ENCODE data around the gene PDZK1IP1.
A peak's percentile ranks its signal among the peaks of the same experiment; 100 is the strongest.

Gene PDZK1IP1

DNA sequence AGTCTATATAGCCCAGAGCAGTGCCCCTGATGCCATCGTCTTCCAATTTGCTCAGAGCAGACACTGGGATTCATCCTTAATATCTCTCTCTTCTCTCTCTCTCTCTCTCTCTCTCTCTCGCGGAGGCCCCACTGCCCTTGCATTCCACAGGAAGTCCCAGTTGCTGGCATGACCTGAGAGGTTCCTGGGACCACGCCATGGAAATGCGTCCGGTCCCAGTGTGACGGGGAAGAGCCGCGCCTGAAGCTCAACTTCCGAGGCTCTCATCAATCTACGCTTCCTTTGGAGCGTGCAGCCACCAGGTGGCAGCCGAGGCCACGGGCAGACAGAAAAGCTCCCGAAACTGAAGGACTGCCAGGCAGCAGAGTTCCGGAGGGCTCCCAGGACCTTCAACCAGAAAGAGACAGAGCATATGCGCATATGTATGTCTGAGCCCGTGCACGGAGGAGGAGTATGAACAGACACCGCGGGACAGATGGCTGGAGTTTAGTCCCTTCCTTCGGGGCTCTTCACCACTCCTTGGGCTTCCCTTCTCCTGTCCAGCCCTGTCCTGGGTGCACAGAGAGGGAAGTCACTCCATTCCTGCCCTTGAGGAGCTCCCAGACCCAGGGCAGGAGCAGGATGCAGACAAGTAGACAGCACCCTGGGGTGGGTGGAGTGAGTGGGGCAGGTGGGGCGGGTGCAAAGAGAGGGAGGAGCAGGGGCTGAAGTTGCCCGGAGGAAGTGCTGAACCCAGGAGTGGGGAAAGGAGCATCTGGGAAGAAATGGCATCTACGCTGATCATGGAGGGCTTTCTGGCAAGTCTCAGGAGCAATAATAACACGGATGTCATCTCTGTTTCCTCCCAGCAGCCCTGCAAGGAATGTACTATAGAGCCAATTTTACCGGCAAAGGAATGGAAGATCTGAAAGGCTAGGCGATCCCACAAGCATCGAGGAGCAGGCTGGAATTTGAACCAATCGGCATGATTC is 10.5 kb downstream of the PDZK1IP1 start:
- Histone ChIP-seq H3K9me3 (ENCODE audit: control insufficient read depth, low read length) (no peaks in the 10 kb centered on the region), H3K4me1 (no peaks in the 10 kb centered on the region), H3K4me3 (ENCODE audit: low read depth, low read length) (peak overlapping the region; percentile 40), H3K9ac (no peak overlapping the region), H2AFZ (peak overlapping the region; percentile 81), H3K27ac (no peak overlapping the region), H3K27me3 (ENCODE audit: control insufficient read depth, insufficient read depth, low read length) (no peaks in the 10 kb centered on the region), H3K79me2 (no peaks in the 10 kb centered on the region), H3K36me3 (ENCODE audit: control insufficient read depth, insufficient read depth, low read length) (no peaks in the 10 kb centered on the region), H3K4me2 (ENCODE audit: low read length) (peak overlapping the region; percentile 71)
- TF ChIP-seq, protein P1, sequence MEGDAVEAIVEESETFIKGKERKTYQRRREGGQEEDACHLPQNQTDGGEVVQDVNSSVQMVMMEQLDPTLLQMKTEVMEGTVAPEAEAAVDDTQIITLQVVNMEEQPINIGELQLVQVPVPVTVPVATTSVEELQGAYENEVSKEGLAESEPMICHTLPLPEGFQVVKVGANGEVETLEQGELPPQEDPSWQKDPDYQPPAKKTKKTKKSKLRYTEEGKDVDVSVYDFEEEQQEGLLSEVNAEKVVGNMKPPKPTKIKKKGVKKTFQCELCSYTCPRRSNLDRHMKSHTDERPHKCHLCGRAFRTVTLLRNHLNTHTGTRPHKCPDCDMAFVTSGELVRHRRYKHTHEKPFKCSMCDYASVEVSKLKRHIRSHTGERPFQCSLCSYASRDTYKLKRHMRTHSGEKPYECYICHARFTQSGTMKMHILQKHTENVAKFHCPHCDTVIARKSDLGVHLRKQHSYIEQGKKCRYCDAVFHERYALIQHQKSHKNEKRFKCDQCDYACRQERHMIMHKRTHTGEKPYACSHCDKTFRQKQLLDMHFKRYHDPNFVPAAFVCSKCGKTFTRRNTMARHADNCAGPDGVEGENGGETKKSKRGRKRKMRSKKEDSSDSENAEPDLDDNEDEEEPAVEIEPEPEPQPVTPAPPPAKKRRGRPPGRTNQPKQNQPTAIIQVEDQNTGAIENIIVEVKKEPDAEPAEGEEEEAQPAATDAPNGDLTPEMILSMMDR (IDR thresholded peaks at IDR 0.05) = peak; percentile 72

DNA sequence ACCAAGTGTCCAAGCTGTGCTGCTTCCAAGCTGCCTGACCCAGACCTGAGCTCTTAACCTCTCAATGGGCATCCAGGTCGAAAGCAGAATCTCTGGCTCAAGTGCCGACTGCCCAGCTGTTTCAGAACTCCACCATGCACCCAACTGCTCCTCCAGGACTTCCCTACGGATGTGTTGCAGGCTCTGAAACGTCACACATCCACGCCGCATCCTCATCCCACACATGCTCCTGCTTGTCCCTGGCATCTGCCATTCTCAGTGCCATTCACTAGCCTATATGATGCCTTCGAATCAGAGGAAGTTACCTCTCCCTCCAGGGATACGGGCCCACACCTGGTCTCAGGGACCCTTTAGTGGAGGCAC is 11.2 kb downstream of the PDZK1IP1 start:
- H2AFZ ChIP-seq = no peak overlapping the region
- no peak overlapping the region for H3K4me2 ChIP-seq (ENCODE audit: low read length)
- no peak overlapping the region for H3K27ac ChIP-seq
- no peaks in the 10 kb centered on the region for H3K27me3 ChIP-seq (ENCODE audit: control insufficient read depth, insufficient read depth, low read length)
- H3K4me3 ChIP-seq (ENCODE audit: low read depth, low read length) = no peak overlapping the region
- no peak overlapping the region for H3K9ac ChIP-seq
- H3K9me3 ChIP-seq (ENCODE audit: control insufficient read depth, low read length) = no peaks in the 10 kb centered on the region
- H3K36me3 ChIP-seq (ENCODE audit: control insufficient read depth, insufficient read depth, low read length) = no peaks in the 10 kb centered on the region
- no peaks in the 10 kb centered on the region for H3K4me1 ChIP-seq
- TF ChIP-seq, protein P1 (IDR thresholded peaks at IDR 0.05) = no peak
- no peaks in the 10 kb centered on the region for H3K79me2 ChIP-seq

DNA sequence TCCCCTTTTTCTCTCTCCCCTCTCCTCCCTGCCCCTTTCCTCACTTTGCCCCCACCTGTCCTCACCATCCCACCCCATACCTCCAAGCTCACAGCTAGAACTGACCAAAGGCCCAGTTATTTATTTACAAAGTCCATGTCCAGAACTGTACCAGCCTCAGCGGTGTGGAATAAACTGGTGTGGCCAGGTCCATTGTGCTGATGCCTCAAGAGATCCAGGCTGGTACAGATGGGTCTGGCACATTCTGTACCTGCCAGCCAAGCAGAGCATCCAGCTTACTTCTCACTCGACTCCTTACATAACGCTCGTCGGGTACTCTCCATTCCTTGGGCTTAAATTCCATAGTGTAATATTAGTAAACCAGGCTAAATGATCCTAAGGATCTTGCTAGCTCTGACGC is 11.8 kb downstream of the PDZK1IP1 start:
- Histone ChIP-seq H3K4me2 (ENCODE audit: low read length) (no peak overlapping the region), H3K27me3 (ENCODE audit: control insufficient read depth, insufficient read depth, low read length) (no peaks in the 10 kb centered on the region), H3K9me3 (ENCODE audit: control insufficient read depth, low read length) (no peaks in the 10 kb centered on the region), H3K4me3 (ENCODE audit: low read depth, low read length) (no peak overlapping the region), H3K9ac (no peak overlapping the region), H3K4me1 (no peaks in the 10 kb centered on the region), H3K79me2 (no peaks in the 10 kb centered on the region), H2AFZ (no peak overlapping the region), H3K27ac (no peak overlapping the region), H3K36me3 (ENCODE audit: control insufficient read depth, insufficient read depth, low read length) (no peaks in the 10 kb centered on the region)
- TF ChIP-seq, protein P1 (IDR thresholded peaks at IDR 0.05) = no peak

DNA sequence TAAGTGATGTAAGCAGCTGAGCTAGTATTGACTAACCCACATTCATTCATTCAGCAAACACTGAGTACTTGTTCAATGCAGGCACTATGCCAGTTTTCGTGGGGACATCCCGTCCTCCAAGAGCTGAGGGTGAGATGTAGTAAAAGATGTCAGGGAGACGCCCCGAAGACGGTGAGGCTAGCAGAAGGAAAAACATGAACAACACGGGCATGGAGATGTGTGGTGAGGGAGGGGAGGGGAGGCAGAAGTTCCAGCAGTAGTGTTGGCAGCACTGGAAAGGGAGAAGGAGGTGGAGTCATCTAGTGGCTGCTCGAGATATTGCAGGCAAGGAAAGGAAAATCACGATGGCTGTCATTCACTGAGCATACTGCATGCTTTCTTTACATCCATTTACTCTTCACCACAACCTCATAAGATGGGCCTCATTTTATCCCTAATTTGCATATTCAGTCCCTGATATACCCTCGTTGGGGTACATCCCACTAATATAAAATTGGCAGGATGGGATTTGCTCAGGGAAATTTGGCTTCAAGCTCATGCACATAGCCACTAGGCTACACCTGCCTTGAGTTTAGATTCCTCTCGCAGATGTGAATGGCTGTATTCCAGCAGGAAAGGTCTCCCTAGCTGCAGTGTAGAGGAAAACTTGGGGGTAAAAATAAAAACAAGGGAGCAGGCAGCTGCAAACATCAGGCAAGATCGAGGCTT is 14.5 kb downstream of the PDZK1IP1 start:
- H3K4me3 ChIP-seq (ENCODE audit: low read depth, low read length) = no peak overlapping the region
- H3K4me2 ChIP-seq (ENCODE audit: low read length) = no peak overlapping the region
- TF ChIP-seq, protein P1 (IDR thresholded peaks at IDR 0.05) = peak; percentile 80
- H3K4me1 ChIP-seq = no peaks in the 10 kb centered on the region
- no peaks in the 10 kb centered on the region for H3K27me3 ChIP-seq (ENCODE audit: control insufficient read depth, insufficient read depth, low read length)
- H3K36me3 ChIP-seq (ENCODE audit: control insufficient read depth, insufficient read depth, low read length) = no peaks in the 10 kb centered on the region
- H3K9ac ChIP-seq = no peak overlapping the region
- H2AFZ ChIP-seq = no peak overlapping the region
- no peaks in the 10 kb centered on the region for H3K9me3 ChIP-seq (ENCODE audit: control insufficient read depth, low read length)
- no peak overlapping the region for H3K27ac ChIP-seq
- no peaks in the 10 kb centered on the region for H3K79me2 ChIP-seq
